ENCODE data around the gene FAM187B. TPM values are rescaled to one million over a fixed set of nuclear protein-coding genes. Genes with fewer than 3 reads are reported as not detected.

Gene FAM187B
- total RNA-seq, 1 donor from 2014 or later = not detected

- Mint-ChIP-seq H3K27ac (ENCODE audit: unreplicated experiment) (no peak overlapping the region), H3K36me3 (ENCODE audit: low read depth) (peaks cover 10% of the 10 kb centered on the region), H3K27me3 (ENCODE audit: low read depth) (peaks cover 35% of the 10 kb centered on the region), H3K9me3 (ENCODE audit: low read depth) (peaks cover 23% of the 10 kb centered on the region), H3K4me3 (ENCODE audit: unreplicated experiment) (no peak overlapping the region), H3K4me1 (ENCODE audit: low read depth) (no peaks in the 10 kb centered on the region)
- DNase-seq (ENCODE audit: low spot score) = no peak
- TF ChIP-seq CTCF (IDR thresholded peaks at IDR 0.05) = no peak
Observed at GRCh38 chr19:35236638-35237400, 8.3 kb upstream of the FAM187B start.

GRCh38 chr19:35232912-35233311 is 4.4 kb upstream of the FAM187B start:
- Mint-ChIP-seq H3K27me3 (ENCODE audit: low read depth) (peaks cover 25% of the 10 kb centered on the region), H3K4me3 (ENCODE audit: unreplicated experiment) (no peak overlapping the region), H3K4me1 (ENCODE audit: low read depth) (no peaks in the 10 kb centered on the region), H3K27ac (ENCODE audit: unreplicated experiment) (no peak overlapping the region), H3K9me3 (ENCODE audit: low read depth) (peaks cover 7% of the 10 kb centered on the region), H3K36me3 (ENCODE audit: low read depth) (peaks cover 1% of the 10 kb centered on the region)
- DNase-seq (ENCODE audit: low spot score) = no peak
- TF ChIP-seq CTCF (IDR thresholded peaks at IDR 0.05) = no peak

- Mint-ChIP-seq H3K27me3 (ENCODE audit: low read depth) (peaks cover 22% of the 10 kb centered on the region), H3K4me1 (ENCODE audit: low read depth) (no peaks in the 10 kb centered on the region), H3K27ac (ENCODE audit: unreplicated experiment) (no peak overlapping the region), H3K36me3 (ENCODE audit: low read depth) (peaks cover 1% of the 10 kb centered on the region), H3K4me3 (ENCODE audit: unreplicated experiment) (no peak overlapping the region), H3K9me3 (ENCODE audit: low read depth) (peaks cover 7% of the 10 kb centered on the region)
- no peak for TF ChIP-seq CTCF (IDR thresholded peaks at IDR 0.05)
- DNase-seq (ENCODE audit: low spot score) = no peak
Observed at GRCh38 chr19:35231956-35232645, 3.6 kb upstream of the FAM187B start.

GRCh38 chr19:35229601-35230000 is 1.1 kb upstream of the FAM187B start:
- Mint-ChIP-seq H3K4me3 (ENCODE audit: unreplicated experiment) (no peak overlapping the region), H3K27ac (ENCODE audit: unreplicated experiment) (no peak overlapping the region), H3K9me3 (ENCODE audit: low read depth) (no peaks in the 10 kb centered on the region), H3K4me1 (ENCODE audit: low read depth) (no peaks in the 10 kb centered on the region), H3K36me3 (ENCODE audit: low read depth) (no peaks in the 10 kb centered on the region), H3K27me3 (ENCODE audit: low read depth) (peaks cover 27% of the 10 kb centered on the region)
- TF ChIP-seq CTCF (IDR thresholded peaks at IDR 0.05) = no peak
- no peak for DNase-seq (ENCODE audit: low spot score)

GRCh38 chr19:35226748-35227147 is 1.8 kb downstream of the FAM187B start:
- Mint-ChIP-seq H3K27me3 (ENCODE audit: low read depth) (peaks cover 16% of the 10 kb centered on the region), H3K27ac (ENCODE audit: unreplicated experiment) (no peak overlapping the region), H3K36me3 (ENCODE audit: low read depth) (no peaks in the 10 kb centered on the region), H3K4me3 (ENCODE audit: unreplicated experiment) (no peak overlapping the region), H3K9me3 (ENCODE audit: low read depth) (no peaks in the 10 kb centered on the region), H3K4me1 (ENCODE audit: low read depth) (no peaks in the 10 kb centered on the region)
- no peak for DNase-seq (ENCODE audit: low spot score)
- no peak for TF ChIP-seq CTCF (IDR thresholded peaks at IDR 0.05)

All from chondrocyte (in vitro differentiated cells).